ENCODE measurements around the gene ECPAS. TPM values are rescaled to one million over a fixed set of nuclear protein-coding genes. Genes with fewer than 3 reads are reported as not detected.

Gene ECPAS
- total and polyA plus RNA-seq, 7 experiments from 2014 or later: 6.8 to 86.1 (median 49.1) TPM

DNA sequence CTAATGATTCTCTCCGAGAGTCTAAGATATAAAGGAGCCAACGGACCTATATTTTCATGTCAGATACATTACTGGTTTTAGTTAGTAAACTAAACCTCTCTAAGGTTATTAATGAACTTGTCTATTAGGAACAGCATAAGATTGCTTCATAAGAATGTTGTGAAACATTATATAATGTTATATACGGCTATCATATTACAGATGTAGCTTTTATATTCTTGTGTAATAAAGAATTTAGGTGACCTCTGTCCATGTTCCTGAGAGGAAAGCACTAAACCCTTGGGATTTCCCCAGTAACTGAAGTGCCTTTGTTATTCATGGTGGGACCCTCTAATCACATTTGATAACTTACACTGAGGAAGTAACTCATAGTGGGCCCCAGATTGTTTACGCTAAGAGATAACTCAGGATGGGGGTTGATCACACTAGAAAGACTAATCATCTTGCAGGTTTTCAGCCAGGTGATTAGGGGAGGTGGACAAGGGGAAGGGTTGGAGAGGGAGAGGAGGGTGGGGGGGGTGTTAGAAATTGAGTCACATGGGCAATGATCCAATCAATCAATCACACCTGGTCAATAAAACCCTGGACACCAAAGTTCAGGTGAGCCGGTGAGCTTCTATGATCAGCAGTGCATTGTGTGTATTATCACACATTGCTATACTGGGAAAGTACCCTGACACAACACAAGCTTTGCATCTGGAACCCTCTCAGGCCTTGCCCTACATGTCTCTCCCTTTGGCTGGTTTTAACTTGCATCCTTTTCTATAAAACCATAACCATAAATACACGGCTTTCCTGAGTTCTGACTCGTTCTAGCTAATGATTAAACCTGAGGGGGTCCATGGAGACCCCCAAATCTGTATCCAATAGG is 25.8 kb downstream of the ECPAS start:
- Mint-ChIP-seq H3K4me1 (peaks cover 18 to 53% (median 30%) of the 10 kb centered on the region in 7 donors), H3K27me3 (no peaks in the 10 kb centered on the region)

DNA sequence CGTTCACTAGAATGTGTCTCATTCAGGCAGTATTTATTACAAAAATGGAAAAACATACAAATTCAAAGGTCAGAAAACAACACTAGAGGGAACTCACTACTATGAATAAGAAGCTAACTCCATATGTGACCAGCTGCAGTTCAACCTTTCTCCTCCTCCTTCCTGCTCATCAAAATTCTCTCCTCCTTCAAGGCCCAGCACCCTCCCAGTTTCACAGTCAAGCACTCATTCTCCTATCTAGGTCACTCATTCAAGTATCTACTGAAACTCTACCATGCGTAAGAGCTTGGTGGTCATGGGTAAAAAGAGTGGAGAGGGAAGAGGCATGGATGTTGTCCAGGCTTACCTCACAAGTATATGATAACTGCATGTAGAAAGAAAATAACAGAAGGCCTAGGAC is 27.7 kb downstream of the ECPAS start:
- no peak overlapping the region for H3K27ac Mint-ChIP-seq

More for the DNA sequence above, 25.8 kb downstream of the ECPAS start:
- ATAC-seq: no peak
- no peak overlapping the region for H3K4me3 ChIP-seq (ENCODE audit: low read length)
- intact Hi-C loops (cut with micrococcal nuclease): no loop called here
- H3K4me1 ChIP-seq (ENCODE audit: control insufficient read depth in 2 of 2, insufficient read depth in 2 of 2, low read length in 2 of 2): no peaks in the 10 kb centered on the region
- Mint-ChIP-seq H3K9me3 (peaks cover 0 to 15% (median 9%) of the 10 kb centered on the region in 11 donors), H3K36me3 (peaks cover 4 to 18% (median 14%) of the 10 kb centered on the region in 5 donors), H3K4me3 (no peak overlapping the region), H3K27ac (no peak overlapping the region)
- no peak overlapping the region for H3K27ac ChIP-seq (ENCODE audit: low read depth, low read length)
- no peak for DNase-seq
- H3K27me3 ChIP-seq (ENCODE audit: control insufficient read depth in 2 of 2, insufficient read depth in 2 of 2, low read length in 2 of 2): no peaks in the 10 kb centered on the region
- POLR2A ChIA-PET: no interaction called here
- H3K9me3 ChIP-seq (ENCODE audit: control insufficient read depth in 2 of 3, low read length in 3 of 3): no peaks in the 10 kb centered on the region
- CTCF ChIA-PET: no interaction called here
- H3K36me3 ChIP-seq (ENCODE audit: control insufficient read depth in 2 of 3, insufficient read depth in 3 of 3, low read length in 3 of 3): no peaks in the 10 kb centered on the region

DNA sequence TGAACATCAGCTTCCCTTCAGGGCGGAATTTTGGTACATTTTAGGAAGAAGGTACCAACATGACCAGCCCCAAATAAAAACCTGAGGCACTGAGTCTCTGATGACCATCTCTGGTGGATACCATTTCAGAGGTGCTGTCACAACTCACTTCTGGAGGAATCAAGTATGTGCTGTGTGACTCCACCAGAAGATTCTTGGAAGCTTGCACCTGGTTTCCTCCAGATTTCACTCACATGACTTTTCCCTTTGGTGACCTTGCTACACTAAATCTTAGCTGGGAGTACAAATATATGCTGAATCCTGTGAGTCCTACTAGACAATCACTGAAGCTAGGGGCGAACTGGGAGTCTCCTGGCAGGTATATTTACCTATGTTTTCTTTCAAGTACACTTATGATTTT is 28.5 kb downstream of the ECPAS start:
- no peak overlapping the region for H3K27ac Mint-ChIP-seq
- Histone ChIP-seq H3K27me3 (ENCODE audit: control insufficient read depth in 2 of 2, insufficient read depth in 2 of 2, low read length in 2 of 2) (no peaks in the 10 kb centered on the region), H3K27ac (ENCODE audit: low read depth, low read length) (no peak overlapping the region), H3K9me3 (ENCODE audit: control insufficient read depth in 2 of 3, low read length in 3 of 3) (no peaks in the 10 kb centered on the region), H3K4me1 (ENCODE audit: control insufficient read depth in 2 of 2, insufficient read depth in 2 of 2, low read length in 2 of 2) (no peaks in the 10 kb centered on the region), H3K36me3 (ENCODE audit: control insufficient read depth in 2 of 3, insufficient read depth in 3 of 3, low read length in 3 of 3) (no peaks in the 10 kb centered on the region), H3K4me3 (ENCODE audit: low read length) (no peak overlapping the region)
- CTCF ChIA-PET: no interaction called here
- POLR2A ChIA-PET: no interaction called here
- intact Hi-C loops (cut with micrococcal nuclease): no loop called here
- H3K4me3 Mint-ChIP-seq: no peak overlapping the region
- H3K36me3 Mint-ChIP-seq: peaks cover 0 to 8% (median 0%) of the 10 kb centered on the region in 5 donors
- peaks cover 24 to 57% (median 42%) of the 10 kb centered on the region in 7 donors for H3K4me1 Mint-ChIP-seq
- peaks cover 0 to 1% (median 0%) of the 10 kb centered on the region in 11 donors for H3K9me3 Mint-ChIP-seq
- no peak for DNase-seq
- H3K27me3 Mint-ChIP-seq: no peaks in the 10 kb centered on the region
- ATAC-seq: no peak

More for the DNA sequence above, 27.7 kb downstream of the ECPAS start:
- H3K9me3 Mint-ChIP-seq: peaks cover 0 to 6% (median 2%) of the 10 kb centered on the region in 11 donors
- peaks cover 24 to 57% (median 42%) of the 10 kb centered on the region in 7 donors for H3K4me1 Mint-ChIP-seq
- DNase-seq (no peak), ATAC-seq (no peak)
- H3K4me3 Mint-ChIP-seq: no peak overlapping the region
- Histone ChIP-seq H3K4me1 (ENCODE audit: control insufficient read depth in 2 of 2, insufficient read depth in 2 of 2, low read length in 2 of 2) (no peaks in the 10 kb centered on the region), H3K27me3 (ENCODE audit: control insufficient read depth in 2 of 2, insufficient read depth in 2 of 2, low read length in 2 of 2) (no peaks in the 10 kb centered on the region), H3K36me3 (ENCODE audit: control insufficient read depth in 2 of 3, insufficient read depth in 3 of 3, low read length in 3 of 3) (no peaks in the 10 kb centered on the region), H3K9me3 (ENCODE audit: control insufficient read depth in 2 of 3, low read length in 3 of 3) (no peaks in the 10 kb centered on the region), H3K4me3 (ENCODE audit: low read length) (no peak overlapping the region), H3K27ac (ENCODE audit: low read depth, low read length) (no peak overlapping the region)
- ChIA-PET POLR2A (no interaction called here), CTCF (no interaction called here)
- H3K27me3 Mint-ChIP-seq: no peaks in the 10 kb centered on the region
- intact Hi-C loops (cut with micrococcal nuclease): no loop called here
- H3K36me3 Mint-ChIP-seq: peaks cover 2 to 6% (median 2%) of the 10 kb centered on the region in 5 donors

DNA sequence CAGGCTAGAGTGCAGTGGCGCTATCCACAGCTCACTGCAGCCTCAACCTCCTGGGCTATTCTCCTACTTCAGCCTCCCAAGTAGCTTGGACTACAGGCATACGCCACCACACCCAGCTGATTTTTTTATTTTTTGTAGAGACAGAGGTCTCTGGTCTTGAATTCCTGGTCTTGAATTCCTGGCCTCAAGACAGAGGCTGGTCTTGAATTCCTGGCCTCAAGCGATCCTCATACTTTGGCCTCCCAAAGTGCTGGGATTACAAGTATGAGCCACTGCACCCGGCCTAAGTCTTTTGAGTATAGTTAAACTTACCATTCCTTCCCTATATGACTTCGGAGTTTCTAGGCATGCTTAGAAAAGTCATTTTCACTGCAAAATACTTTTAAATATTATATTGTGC is 29.4 kb downstream of the ECPAS start:
- intact Hi-C loops (cut with micrococcal nuclease): no loop called here
- H3K36me3 Mint-ChIP-seq: peaks cover 0 to 17% (median 5%) of the 10 kb centered on the region in 5 donors
- CTCF ChIA-PET: no interaction called here

DNA sequence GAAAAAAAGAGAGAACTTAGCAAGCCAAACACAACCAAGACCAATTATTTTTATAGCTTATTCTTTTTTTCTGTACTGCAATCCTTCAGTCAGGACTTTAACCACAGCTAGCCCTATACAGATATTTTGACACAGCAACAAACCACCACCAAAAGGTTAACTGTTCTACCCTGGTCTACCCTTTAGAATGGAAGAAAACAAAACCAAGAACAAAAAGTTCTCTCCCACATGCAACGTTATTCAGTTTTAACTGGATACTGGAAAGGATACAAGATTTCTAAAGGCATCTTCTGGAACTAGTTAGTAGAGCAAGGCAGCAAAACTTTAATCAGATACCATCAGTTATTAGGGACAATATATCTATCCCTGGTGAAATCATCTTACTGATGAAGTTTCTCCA is 32.6 kb downstream of the ECPAS start:
- Histone ChIP-seq H3K27ac (ENCODE audit: low read depth, low read length) (no peak overlapping the region), H3K9me3 (ENCODE audit: control insufficient read depth in 2 of 3, low read length in 3 of 3) (no peaks in the 10 kb centered on the region), H3K36me3 (ENCODE audit: control insufficient read depth in 2 of 3, insufficient read depth in 3 of 3, low read length in 3 of 3) (no peaks in the 10 kb centered on the region), H3K4me3 (ENCODE audit: low read length) (no peak overlapping the region), H3K27me3 (ENCODE audit: control insufficient read depth in 2 of 2, insufficient read depth in 2 of 2, low read length in 2 of 2) (no peaks in the 10 kb centered on the region), H3K4me1 (ENCODE audit: control insufficient read depth in 2 of 2, insufficient read depth in 2 of 2, low read length in 2 of 2) (no peaks in the 10 kb centered on the region)
- intact Hi-C loops (cut with micrococcal nuclease): no loop called here
- POLR2A ChIA-PET: no interaction called here
- CTCF ChIA-PET: no interaction called here
- Mint-ChIP-seq H3K36me3 (peaks cover 0 to 22% (median 12%) of the 10 kb centered on the region in 5 donors), H3K9me3 (no peaks in the 10 kb centered on the region), H3K27ac (no peak overlapping the region), H3K27me3 (no peaks in the 10 kb centered on the region), H3K4me3 (no peak overlapping the region), H3K4me1 (peaks cover 11 to 34% (median 20%) of the 10 kb centered on the region in 7 donors)
- DNase-seq: no peak
- no peak for ATAC-seq

More for the DNA sequence above, 29.4 kb downstream of the ECPAS start:
- Mint-ChIP-seq H3K27me3 (no peaks in the 10 kb centered on the region), H3K9me3 (no peaks in the 10 kb centered on the region), H3K27ac (no peak overlapping the region), H3K4me1 (peaks cover 24 to 61% (median 38%) of the 10 kb centered on the region in 7 donors), H3K4me3 (no peak overlapping the region)
- POLR2A ChIA-PET: no interaction called here
- no peaks in the 10 kb centered on the region for H3K27me3 ChIP-seq (ENCODE audit: control insufficient read depth in 2 of 2, insufficient read depth in 2 of 2, low read length in 2 of 2)
- no peak for DNase-seq
- no peaks in the 10 kb centered on the region for H3K9me3 ChIP-seq (ENCODE audit: control insufficient read depth in 2 of 3, low read length in 3 of 3)
- no peaks in the 10 kb centered on the region for H3K36me3 ChIP-seq (ENCODE audit: control insufficient read depth in 2 of 3, insufficient read depth in 3 of 3, low read length in 3 of 3)
- H3K4me3 ChIP-seq (ENCODE audit: low read length): no peak overlapping the region
- ATAC-seq: no peak
- H3K4me1 ChIP-seq (ENCODE audit: control insufficient read depth in 2 of 2, insufficient read depth in 2 of 2, low read length in 2 of 2): no peaks in the 10 kb centered on the region
- no peak overlapping the region for H3K27ac ChIP-seq (ENCODE audit: low read depth, low read length)

DNA sequence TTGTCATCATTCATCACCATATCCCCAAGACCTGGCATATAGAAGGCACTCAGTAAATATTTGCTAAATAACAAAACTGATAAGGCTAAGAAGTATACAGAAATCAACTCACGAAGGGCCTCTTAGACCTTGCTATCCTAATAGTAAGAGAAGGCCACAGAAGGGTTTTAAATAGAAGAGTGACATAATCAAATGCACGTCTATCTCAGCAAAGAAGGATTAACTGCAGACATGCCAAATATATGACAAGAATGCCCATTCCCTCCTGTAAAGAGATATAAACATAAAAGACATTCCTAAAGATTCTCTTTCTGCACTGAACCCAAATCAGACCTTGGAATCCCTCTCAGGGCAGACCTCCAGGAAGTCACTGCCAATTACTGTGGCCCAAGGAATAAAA is 34.1 kb downstream of the ECPAS start:
- intact Hi-C loops (cut with micrococcal nuclease): no loop called here
- CTCF ChIA-PET: no interaction called here

DNA sequence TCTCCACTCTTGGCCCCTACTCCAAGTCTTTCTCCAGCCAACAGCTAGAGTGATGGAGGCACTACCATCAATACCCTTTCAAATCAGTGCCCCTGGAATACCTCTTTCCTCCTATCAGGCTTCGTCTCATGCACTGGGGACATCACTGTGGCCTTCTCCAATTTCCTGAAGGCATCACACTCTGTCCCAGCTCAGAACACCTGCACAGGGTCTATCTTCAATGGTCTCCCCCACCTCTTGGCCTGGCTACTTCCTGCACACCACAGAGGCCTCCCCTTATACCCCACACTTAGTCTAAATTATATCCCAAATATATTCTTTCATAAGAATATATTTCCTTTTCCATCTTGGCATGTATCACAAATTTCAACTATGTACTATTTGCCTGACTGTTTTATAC is 34.5 kb downstream of the ECPAS start:
- H3K27ac Mint-ChIP-seq: no peak overlapping the region
- intact Hi-C loops (cut with micrococcal nuclease): no loop called here

More for the DNA sequence above, 34.1 kb downstream of the ECPAS start:
- Mint-ChIP-seq H3K4me3 (no peak overlapping the region), H3K4me1 (peaks cover 4 to 23% (median 10%) of the 10 kb centered on the region in 7 donors), H3K27me3 (no peaks in the 10 kb centered on the region), H3K36me3 (peaks cover 0 to 37% (median 27%) of the 10 kb centered on the region in 5 donors), H3K9me3 (peaks cover 0 to 2% (median 0%) of the 10 kb centered on the region in 11 donors), H3K27ac (no peak overlapping the region)
- Histone ChIP-seq H3K4me3 (ENCODE audit: low read length) (no peak overlapping the region), H3K27me3 (ENCODE audit: control insufficient read depth in 2 of 2, insufficient read depth in 2 of 2, low read length in 2 of 2) (no peaks in the 10 kb centered on the region), H3K36me3 (ENCODE audit: control insufficient read depth in 2 of 3, insufficient read depth in 3 of 3, low read length in 3 of 3) (peaks cover 0 to 3% (median 0%) of the 10 kb centered on the region in 3 experiments), H3K27ac (ENCODE audit: low read depth, low read length) (no peak overlapping the region), H3K9me3 (ENCODE audit: control insufficient read depth in 2 of 3, low read length in 3 of 3) (no peaks in the 10 kb centered on the region), H3K4me1 (ENCODE audit: control insufficient read depth in 2 of 2, insufficient read depth in 2 of 2, low read length in 2 of 2) (no peaks in the 10 kb centered on the region)
- DNase-seq (no peak), ATAC-seq (no peak)
- POLR2A ChIA-PET: no interaction called here

More for the DNA sequence above, 34.5 kb downstream of the ECPAS start:
- peaks cover 0 to 41% (median 28%) of the 10 kb centered on the region in 5 donors for H3K36me3 Mint-ChIP-seq
- peaks cover 4 to 23% (median 10%) of the 10 kb centered on the region in 7 donors for H3K4me1 Mint-ChIP-seq
- ATAC-seq (no peak), DNase-seq (no peak)
- POLR2A ChIA-PET: no interaction called here
- Histone ChIP-seq H3K9me3 (ENCODE audit: control insufficient read depth in 2 of 3, low read length in 3 of 3) (no peaks in the 10 kb centered on the region), H3K36me3 (ENCODE audit: control insufficient read depth in 2 of 3, insufficient read depth in 3 of 3, low read length in 3 of 3) (peaks cover 0 to 3% (median 0%) of the 10 kb centered on the region in 3 experiments), H3K27ac (ENCODE audit: low read depth, low read length) (no peak overlapping the region), H3K4me3 (ENCODE audit: low read length) (no peak overlapping the region), H3K27me3 (ENCODE audit: control insufficient read depth in 2 of 2, insufficient read depth in 2 of 2, low read length in 2 of 2) (no peaks in the 10 kb centered on the region), H3K4me1 (ENCODE audit: control insufficient read depth in 2 of 2, insufficient read depth in 2 of 2, low read length in 2 of 2) (no peaks in the 10 kb centered on the region)
- peaks cover 0 to 2% (median 0%) of the 10 kb centered on the region in 11 donors for H3K9me3 Mint-ChIP-seq
- CTCF ChIA-PET: no interaction called here
- no peaks in the 10 kb centered on the region for H3K27me3 Mint-ChIP-seq
- no peak overlapping the region for H3K4me3 Mint-ChIP-seq

Data from naive thymus-derived CD4-positive, alpha-beta T cell (primary cell).